MCF 10A (cell line): ENCODE results near the gene NLRP2B. TPM values are rescaled to one million over a fixed set of nuclear protein-coding genes. Genes with fewer than 3 reads are reported as not detected.

ENCODE experiments used
- total RNA-seq: library from RNA; stranded (reverse); gene quantifications from 2 replicates; pipeline ENCODE4 v1.2.3, GENCODE V29; 2022

The NLRP2B gene
- total RNA-seq, 1 experiment from 2014 or later = not detected

Other genes starting within 250 kb of the NLRP2B start
- gene ZXDB, start 88.2 kb downstream of the NLRP2B start, total RNA-seq = 14.0 and 14.8 TPM in 2 replicates
- gene ZXDA, start 230.2 kb upstream of the NLRP2B start, total RNA-seq = 4.9 and 6.4 TPM in 2 replicates